BJ (cell line): ENCODE measurements around the gene EPB41. TPM values are rescaled to one million over a fixed set of nuclear protein-coding genes. Genes with fewer than 3 reads are reported as not detected.
"Not testable (repeated sequence)": the region's sequence is repeated elsewhere in the genome, so short reads cannot be mapped to it uniquely, and the experiment has no call there.

Experiments used
- CTCF ChIA-PET: fragments of 350-600 bp; formaldehyde crosslinking; extraction: SDS; loops from one replicate; lab custom pipeline; 2021; ENCODE audit warnings: antibody characterized with exemption, inconsistent platforms; lab: Yijun Ruan, JAX
- POLR2A ChIA-PET: fragments of 300-600 bp; sonication (Branson Sonifier 250); formaldehyde crosslinking; extraction: SDS; loops from one replicate; lab custom pipeline; 2021; ENCODE audit warnings: antibody characterized with exemption; lab: Charles Lee
- DNase-seq: peaks from one replicate; pipeline ENCODE4 v3.0.0-alpha.2; 2011; ENCODE audit warnings: low read depth
- H3K27me3 ChIP-seq: 2 replicates; pipeline ENCODE4 v1.6.0; 2011; ENCODE audit warnings: low read length; ENCODE audit not compliant: control insufficient read depth, insufficient read depth
- H3K36me3 ChIP-seq: 2 replicates; pipeline ENCODE4 v1.5.1; 2011; ENCODE audit warnings: low read length; ENCODE audit not compliant: control insufficient read depth, insufficient read depth
- H3K4me3 ChIP-seq: 2 replicates; pipeline ENCODE4 v1.5.1; 2011; ENCODE audit warnings: low read depth, mild to moderate bottlenecking, control low read depth, low read length
- CTCF ChIP-seq: IDR thresholded peaks from 2 replicates; pipeline ENCODE4 v1.5.1; 2011; ENCODE audit warnings: low read depth, mild to moderate bottlenecking, control low read depth, inconsistent platforms, low read length, moderate library complexity; ENCODE audit not compliant: insufficient read depth
- polyA plus RNA-seq: library from polyadenylated mRNA; depleted of rRNA; stranded (reverse); fragments of >200 nt; gene quantifications from 2 replicates; pipeline ENCODE4 v1.2.3, GENCODE V29; 2011

EPB41 gene
- polyA plus RNA-seq, 1 experiment: 7.5 TPM

GRCh38 chr1:29084196-29084521 lies 169.8 kb downstream of the EPB41 start:
- Histone ChIP-seq H3K27me3 (no peaks in the 10 kb centered on the region), H3K36me3 (no peaks in the 10 kb centered on the region), H3K4me3 (no peak overlapping the region)
- ChIA-PET POLR2A (no interaction called here), CTCF (no interaction called here)
- no peak for DNase-seq
- TF ChIP-seq CTCF: no peak

- H3K36me3 ChIP-seq: no peaks in the 10 kb centered on the region
- no peaks in the 10 kb centered on the region for H3K27me3 ChIP-seq
- ChIA-PET CTCF (interaction anchor here (1.3 kb wide), 1 partner anchor 111 kb away, joined by 3 read pairs; no protein-coding TSS in a partner anchor), POLR2A (no interaction called here)
- no peak for DNase-seq
- no peak for TF ChIP-seq CTCF
- no peak overlapping the region for H3K4me3 ChIP-seq
Observed at GRCh38 chr1:29090937-29091618, 176.7 kb downstream of the EPB41 start.

- POLR2A ChIA-PET, H3K36me3 ChIP-seq: not testable (repeated sequence)
- CTCF ChIA-PET: interaction anchor here (0.8 kb wide), 1 partner anchor 16 kb away, joined by 3 read pairs; no protein-coding TSS in a partner anchor
Observed at GRCh38 chr1:29092704-29093103, 178.3 kb downstream of the EPB41 start.

GRCh38 chr1:29094433-29094832 lies 180.1 kb downstream of the EPB41 start:
- Histone ChIP-seq H3K4me3 (no peak overlapping the region), H3K27me3 (no peaks in the 10 kb centered on the region), H3K36me3 (no peaks in the 10 kb centered on the region)
- no peak for TF ChIP-seq CTCF
- CTCF ChIA-PET: no interaction called here
- DNase-seq: no peak
- POLR2A ChIA-PET: no interaction called here

More at GRCh38 chr1:29092704-29093103, 178.3 kb downstream of the EPB41 start:
- H3K27me3 ChIP-seq, H3K4me3 ChIP-seq, DNase-seq: not testable (repeated sequence)

- ChIA-PET CTCF (no interaction called here), POLR2A (interaction anchor here (0.7 kb wide), 1 partner anchor 25 kb away, joined by 6 read pairs; no protein-coding TSS in a partner anchor)
- Histone ChIP-seq H3K36me3 (no peaks in the 10 kb centered on the region), H3K27me3 (no peaks in the 10 kb centered on the region), H3K4me3 (no peak overlapping the region)
- DNase-seq: no peak
- TF ChIP-seq CTCF: no peak
Observed at GRCh38 chr1:29094954-29095353, 180.6 kb downstream of the EPB41 start.
